ENCODE results near the gene TYW1B.
"Not testable (repeated sequence)": the region's sequence is repeated elsewhere in the genome, so short reads cannot be mapped to it uniquely, and the experiment has no call there.

GRCh38 chr7:72816370-72817157 lies 11.4 kb downstream of the TYW1B start:
- TF ChIP-seq, protein P1, sequence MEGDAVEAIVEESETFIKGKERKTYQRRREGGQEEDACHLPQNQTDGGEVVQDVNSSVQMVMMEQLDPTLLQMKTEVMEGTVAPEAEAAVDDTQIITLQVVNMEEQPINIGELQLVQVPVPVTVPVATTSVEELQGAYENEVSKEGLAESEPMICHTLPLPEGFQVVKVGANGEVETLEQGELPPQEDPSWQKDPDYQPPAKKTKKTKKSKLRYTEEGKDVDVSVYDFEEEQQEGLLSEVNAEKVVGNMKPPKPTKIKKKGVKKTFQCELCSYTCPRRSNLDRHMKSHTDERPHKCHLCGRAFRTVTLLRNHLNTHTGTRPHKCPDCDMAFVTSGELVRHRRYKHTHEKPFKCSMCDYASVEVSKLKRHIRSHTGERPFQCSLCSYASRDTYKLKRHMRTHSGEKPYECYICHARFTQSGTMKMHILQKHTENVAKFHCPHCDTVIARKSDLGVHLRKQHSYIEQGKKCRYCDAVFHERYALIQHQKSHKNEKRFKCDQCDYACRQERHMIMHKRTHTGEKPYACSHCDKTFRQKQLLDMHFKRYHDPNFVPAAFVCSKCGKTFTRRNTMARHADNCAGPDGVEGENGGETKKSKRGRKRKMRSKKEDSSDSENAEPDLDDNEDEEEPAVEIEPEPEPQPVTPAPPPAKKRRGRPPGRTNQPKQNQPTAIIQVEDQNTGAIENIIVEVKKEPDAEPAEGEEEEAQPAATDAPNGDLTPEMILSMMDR (IDR thresholded peaks at IDR 0.05), result not testable (repeated sequence)
- not testable (repeated sequence) for TF ChIP-seq EP300 (IDR thresholded peaks at IDR 0.05)

Data from gastroesophageal sphincter (tissue), 3 donors.